ENCODE data around the gene ITPR1. TPM values are rescaled to one million over a fixed set of nuclear protein-coding genes. Genes with fewer than 3 reads are reported as not detected.

Gene ITPR1
- total RNA-seq, 1 donor from 2014 or later = 11.2 TPM

- DNase-seq (ENCODE audit: low spot score, unreplicated experiment) = no peak
- no peak overlapping the region for H3K27ac Mint-ChIP-seq
- TF ChIP-seq CTCF (IDR thresholded peaks at IDR 0.05; ENCODE audit: unreplicated experiment) = no peak
- no peaks in the 10 kb centered on the region for H3K9me3 Mint-ChIP-seq (ENCODE audit: low read depth)
- H3K4me1 Mint-ChIP-seq (ENCODE audit: low read depth) = peaks cover 8% of the 10 kb centered on the region
- H3K4me3 Mint-ChIP-seq (ENCODE audit: low read depth) = no peak overlapping the region
- H3K36me3 Mint-ChIP-seq (ENCODE audit: insufficient read depth) = no peaks in the 10 kb centered on the region
- H3K27me3 Mint-ChIP-seq = peaks cover 19% of the 10 kb centered on the region
Observed at GRCh38 chr3:4830586-4830914, 337.4 kb downstream of the ITPR1 start.

GRCh38 chr3:4831580-4831950 is 338.4 kb downstream of the ITPR1 start:
- Mint-ChIP-seq H3K36me3 (ENCODE audit: insufficient read depth) (no peaks in the 10 kb centered on the region), H3K4me1 (ENCODE audit: low read depth) (peaks cover 1% of the 10 kb centered on the region), H3K27ac (no peak overlapping the region), H3K9me3 (ENCODE audit: low read depth) (no peaks in the 10 kb centered on the region), H3K27me3 (peaks cover 17% of the 10 kb centered on the region), H3K4me3 (ENCODE audit: low read depth) (no peak overlapping the region)
- no peak for TF ChIP-seq CTCF (IDR thresholded peaks at IDR 0.05; ENCODE audit: unreplicated experiment)
- DNase-seq (ENCODE audit: low spot score, unreplicated experiment) = no peak

GRCh38 chr3:4833471-4833870 is 340.3 kb downstream of the ITPR1 start:
- Mint-ChIP-seq H3K27ac (no peak overlapping the region), H3K27me3 (peaks cover 10% of the 10 kb centered on the region), H3K4me1 (ENCODE audit: low read depth) (no peaks in the 10 kb centered on the region), H3K9me3 (ENCODE audit: low read depth) (no peaks in the 10 kb centered on the region), H3K4me3 (ENCODE audit: low read depth) (no peak overlapping the region), H3K36me3 (ENCODE audit: insufficient read depth) (no peaks in the 10 kb centered on the region)
- TF ChIP-seq CTCF (IDR thresholded peaks at IDR 0.05; ENCODE audit: unreplicated experiment) = no peak
- DNase-seq (ENCODE audit: low spot score, unreplicated experiment) = no peak

DNA sequence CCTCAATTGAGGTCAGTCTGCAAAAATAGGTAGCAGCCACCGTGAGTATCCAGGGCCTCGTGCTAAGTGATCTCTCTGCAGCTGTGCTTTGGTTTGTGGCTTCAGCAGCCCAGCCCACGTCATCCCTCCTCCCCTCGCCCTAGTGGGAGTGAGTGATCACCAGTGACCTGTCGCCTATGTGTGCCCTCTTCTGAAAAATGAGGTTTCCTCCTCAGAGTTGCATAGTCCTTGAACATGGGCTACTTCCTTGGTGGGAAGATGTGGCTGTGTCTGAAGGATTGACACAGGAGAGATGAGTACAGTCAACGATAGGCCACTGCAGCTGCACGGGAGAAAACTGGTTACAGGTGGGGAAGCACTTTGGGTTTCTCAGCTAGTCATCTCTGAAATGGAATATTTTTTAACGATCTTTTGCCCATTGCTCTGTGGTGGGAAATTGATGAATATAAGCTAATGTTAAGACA is 341.3 kb downstream of the ITPR1 start:
- no peaks in the 10 kb centered on the region for H3K9me3 Mint-ChIP-seq (ENCODE audit: low read depth)
- TF ChIP-seq CTCF (IDR thresholded peaks at IDR 0.05; ENCODE audit: unreplicated experiment) = no peak
- H3K4me3 Mint-ChIP-seq (ENCODE audit: low read depth) = no peak overlapping the region
- DNase-seq (ENCODE audit: low spot score, unreplicated experiment) = no peak
- peaks cover 10% of the 10 kb centered on the region for H3K27me3 Mint-ChIP-seq
- no peak overlapping the region for H3K27ac Mint-ChIP-seq
- no peaks in the 10 kb centered on the region for H3K36me3 Mint-ChIP-seq (ENCODE audit: insufficient read depth)
- H3K4me1 Mint-ChIP-seq (ENCODE audit: low read depth) = no peaks in the 10 kb centered on the region

GRCh38 chr3:4835616-4836043 is 342.5 kb downstream of the ITPR1 start:
- H3K4me1 Mint-ChIP-seq (ENCODE audit: low read depth) = no peaks in the 10 kb centered on the region
- DNase-seq (ENCODE audit: low spot score, unreplicated experiment) = no peak
- no peaks in the 10 kb centered on the region for H3K9me3 Mint-ChIP-seq (ENCODE audit: low read depth)
- no peaks in the 10 kb centered on the region for H3K36me3 Mint-ChIP-seq (ENCODE audit: insufficient read depth)
- peaks cover 8% of the 10 kb centered on the region for H3K27me3 Mint-ChIP-seq
- H3K4me3 Mint-ChIP-seq (ENCODE audit: low read depth) = no peak overlapping the region
- no peak for TF ChIP-seq CTCF (IDR thresholded peaks at IDR 0.05; ENCODE audit: unreplicated experiment)
- H3K27ac Mint-ChIP-seq = no peak overlapping the region
